LNCaP clone FGC (cell line): ENCODE data around the gene KCNJ18.
A peak's percentile ranks its signal among the peaks of the same experiment; 100 is the strongest.
"Not testable (repeated sequence)": the region's sequence is repeated elsewhere in the genome, so short reads cannot be mapped to it uniquely, and the experiment has no call there.

Experiments
- DNase-seq: peaks from one replicate; pipeline ENCODE4 v3.0.0-alpha.2; 2011; ENCODE audit warnings: low read depth
- H3K4me3 ChIP-seq: 2 replicates; pipeline ENCODE4 v1.5.1; 2011; ENCODE audit warnings: mild to moderate bottlenecking, low read depth, low read length, control low read depth

KCNJ18 gene

DNA sequence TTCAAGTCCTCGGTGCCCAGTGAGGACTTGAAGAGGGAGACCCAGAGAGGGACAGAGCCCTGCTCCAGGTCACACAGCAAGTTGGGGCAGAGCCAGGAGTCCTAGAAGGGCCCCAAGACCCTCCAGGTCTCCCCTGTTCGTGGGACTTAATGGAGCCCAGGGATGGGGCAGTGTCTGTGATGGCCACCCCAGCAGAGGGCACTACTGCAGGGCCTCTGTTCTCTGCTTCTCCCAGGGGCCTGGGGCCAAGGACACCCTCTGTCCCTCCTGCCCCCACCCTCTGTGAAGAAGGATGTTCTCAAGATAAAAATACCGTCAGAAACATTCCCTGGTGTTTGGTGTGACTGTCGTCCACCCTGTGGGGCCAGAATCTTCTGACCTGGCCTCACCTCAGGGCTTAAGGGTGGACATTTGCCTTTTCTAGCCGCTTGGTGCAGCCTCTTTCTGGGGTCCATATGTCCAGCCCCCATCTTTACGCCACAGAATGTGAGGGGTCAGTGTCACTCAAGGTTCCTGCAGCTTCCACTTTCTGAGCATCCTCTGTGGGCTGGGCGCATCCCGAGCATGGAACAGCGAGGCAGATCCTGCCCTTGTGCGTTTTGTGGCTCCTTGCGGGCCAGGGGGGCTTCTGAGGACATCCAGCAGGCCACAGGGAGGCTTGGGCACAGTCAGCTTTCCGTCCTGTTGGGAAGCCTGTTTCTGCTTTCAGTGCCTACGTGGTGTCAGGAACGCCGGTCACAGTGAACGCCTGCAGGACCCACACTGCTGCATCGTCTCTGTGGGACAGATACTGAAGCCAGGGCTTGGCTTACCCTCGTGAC, at the start of gene KCNJ18:
KCNJ18 (plus strand) TSS at position 641 of the 821 bp plus-strand sequence. CDS start 10,264 bp downstream, outside the sequence.
- H3K4me3 ChIP-seq, DNase-seq: not testable (repeated sequence)

DNA sequence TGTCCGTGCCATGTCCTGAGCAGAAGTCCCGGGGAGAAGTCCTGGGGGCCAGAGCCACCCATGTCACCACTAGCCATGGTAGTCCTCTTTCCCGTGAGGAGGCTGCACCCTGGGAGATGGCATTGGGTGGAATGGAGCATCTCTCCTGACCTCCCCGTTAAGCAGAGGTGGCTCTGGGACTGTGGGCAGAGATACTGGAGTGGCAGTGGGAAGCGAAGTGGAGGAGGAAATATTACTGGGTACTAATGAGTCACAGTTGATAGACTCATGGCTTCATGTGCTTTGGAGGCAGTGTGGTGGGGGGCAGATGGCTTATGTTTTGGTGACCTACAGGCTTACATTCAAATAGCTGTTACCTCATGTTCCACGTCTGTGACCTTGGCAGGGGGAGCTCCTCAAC, 44.2 kb upstream of the KCNJ18 start:
- H3K4me3 ChIP-seq, DNase-seq: not testable (repeated sequence)

DNA sequence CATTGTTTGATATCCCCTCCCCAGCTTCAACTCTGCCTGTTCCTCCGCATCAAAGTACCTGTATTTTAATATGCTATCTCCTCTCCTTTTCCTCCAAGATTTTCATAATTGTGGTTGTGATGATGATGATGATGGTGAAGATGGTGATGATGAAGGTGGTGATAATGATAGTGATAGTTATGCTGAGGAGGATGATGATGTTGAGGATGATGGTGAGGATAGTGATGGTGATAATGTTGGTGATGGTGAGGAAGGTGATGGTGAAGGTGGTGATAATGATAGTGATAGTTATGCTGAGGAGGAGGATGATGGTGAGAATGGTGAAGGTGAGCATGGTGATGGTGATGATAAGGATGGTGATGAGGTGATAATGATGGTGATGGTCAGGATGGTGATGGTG, 42.3 kb upstream of the KCNJ18 start:
- DNase-seq, H3K4me3 ChIP-seq: not testable (repeated sequence)

DNA sequence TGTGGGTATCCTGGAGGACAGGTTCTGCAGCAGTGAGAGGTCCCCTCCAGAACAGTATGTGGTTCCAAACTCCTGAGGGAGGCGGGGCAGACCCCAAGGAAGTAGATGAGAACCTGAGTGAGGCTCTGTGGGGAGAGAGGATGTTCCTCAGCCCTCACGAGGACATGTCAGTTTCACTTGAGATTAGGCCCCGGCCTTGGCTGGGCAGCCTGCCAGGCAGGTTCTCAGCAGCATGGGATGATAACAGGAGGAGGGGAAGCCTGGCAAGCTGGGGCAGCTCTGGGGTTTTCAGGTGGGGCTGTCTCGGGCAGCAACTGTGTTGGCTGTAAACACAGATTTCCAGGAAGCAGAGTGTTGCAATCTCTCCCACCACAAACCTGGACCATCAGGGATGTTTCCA, 40.3 kb upstream of the KCNJ18 start:
- DNase-seq, H3K4me3 ChIP-seq: not testable (repeated sequence)

DNA sequence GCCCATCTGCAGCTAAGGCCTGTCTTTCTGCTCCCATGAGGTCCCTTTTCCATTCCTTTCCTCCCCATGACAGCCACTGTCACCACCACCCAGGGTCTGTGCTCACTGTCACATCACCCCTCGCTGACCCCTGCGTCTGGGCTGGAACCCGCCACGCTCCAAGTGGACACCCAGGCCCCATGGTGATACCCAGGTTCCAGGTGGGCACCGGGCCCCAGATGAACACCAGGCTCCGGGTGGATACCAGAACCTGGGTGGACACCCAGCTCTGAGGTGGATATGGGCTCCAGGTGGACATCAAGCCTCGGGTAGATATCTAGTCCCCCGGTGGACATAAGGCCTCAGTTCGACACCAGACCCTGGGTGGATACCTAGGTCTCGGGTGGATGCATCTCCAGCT, 39.1 kb upstream of the KCNJ18 start:
- not testable (repeated sequence) for DNase-seq, H3K4me3 ChIP-seq

DNA sequence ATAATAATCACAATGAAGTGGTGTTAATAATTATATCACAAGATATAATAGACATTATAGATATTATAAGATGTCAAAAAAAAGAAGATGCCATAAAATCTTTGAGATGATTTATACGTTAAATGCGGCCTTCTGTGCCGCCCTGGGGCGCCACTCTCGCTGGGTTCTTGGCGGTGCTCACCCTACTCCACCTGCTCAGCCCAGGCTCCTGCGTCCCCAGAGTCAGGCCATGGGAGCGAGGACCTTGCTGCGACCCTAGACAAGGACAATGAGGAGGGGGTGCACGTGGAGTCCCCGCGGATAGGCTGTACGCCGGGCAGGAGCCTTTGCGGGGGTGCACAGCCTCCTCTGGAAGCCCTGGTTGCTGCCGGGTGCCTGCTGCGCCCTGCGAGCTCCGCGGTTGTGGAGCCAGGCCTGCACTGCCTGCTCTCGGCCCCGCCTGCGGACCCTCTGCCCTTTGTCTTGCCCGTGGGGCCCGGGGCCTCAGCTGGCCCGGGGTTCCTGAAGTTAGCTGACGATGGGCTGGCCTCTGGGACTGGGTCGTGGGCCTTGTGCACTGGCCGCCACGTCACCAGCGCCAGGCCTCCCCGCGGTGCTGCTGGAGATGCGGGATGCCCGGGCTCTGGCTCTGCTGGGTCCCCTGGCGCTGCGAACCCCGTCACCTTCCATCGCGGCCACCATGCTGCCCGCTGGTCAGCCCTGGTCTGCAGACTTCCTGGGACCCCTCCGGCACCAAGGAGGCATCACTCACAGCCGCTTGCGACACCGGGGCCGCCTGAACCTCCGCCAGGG, 35.6 kb upstream of the KCNJ18 start:
- not testable (repeated sequence) for H3K4me3 ChIP-seq, DNase-seq

DNA sequence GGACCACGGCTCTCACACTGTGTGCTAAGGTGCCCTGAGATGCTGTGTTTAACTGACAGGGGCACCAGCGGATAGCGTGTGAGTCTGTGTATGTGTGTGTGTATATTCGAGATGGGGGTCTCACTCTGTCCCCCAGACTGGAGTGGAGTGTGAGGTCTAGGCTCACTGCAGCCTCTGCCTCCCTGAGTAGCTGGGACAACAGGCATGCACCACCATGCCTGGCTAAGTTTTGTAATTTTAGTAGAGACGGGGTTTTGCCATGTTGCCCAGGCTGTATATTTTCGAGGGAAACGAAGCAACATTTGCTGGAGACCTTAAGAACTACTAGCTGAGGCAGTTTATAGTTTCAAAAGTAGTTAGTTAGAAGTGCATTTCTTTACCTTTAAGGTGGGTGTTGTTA, 32.7 kb upstream of the KCNJ18 start:
- not testable (repeated sequence) for DNase-seq

DNA sequence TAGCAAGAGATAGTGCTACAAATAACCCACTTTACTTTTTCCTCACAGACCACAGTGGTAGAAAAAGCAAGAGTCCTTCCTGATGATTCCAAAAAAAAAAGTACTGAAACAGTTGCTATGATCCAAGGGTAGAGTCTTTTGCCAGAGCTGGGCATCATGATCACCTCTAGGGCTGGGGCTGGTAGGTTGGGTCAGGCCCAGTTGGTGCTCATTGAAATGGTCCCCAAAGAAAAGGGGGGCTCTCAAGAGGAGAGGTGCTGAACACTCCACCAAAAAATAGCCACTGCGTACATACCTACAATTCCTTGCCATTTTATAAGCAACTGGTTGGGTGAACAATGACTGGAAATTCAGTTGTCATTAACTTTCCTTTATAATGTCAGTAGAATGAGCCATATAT, 30.9 kb upstream of the KCNJ18 start:
- DNase-seq, H3K4me3 ChIP-seq: not testable (repeated sequence)

More for the DNA sequence above, 32.7 kb upstream of the KCNJ18 start:
- not testable (repeated sequence) for H3K4me3 ChIP-seq

DNA sequence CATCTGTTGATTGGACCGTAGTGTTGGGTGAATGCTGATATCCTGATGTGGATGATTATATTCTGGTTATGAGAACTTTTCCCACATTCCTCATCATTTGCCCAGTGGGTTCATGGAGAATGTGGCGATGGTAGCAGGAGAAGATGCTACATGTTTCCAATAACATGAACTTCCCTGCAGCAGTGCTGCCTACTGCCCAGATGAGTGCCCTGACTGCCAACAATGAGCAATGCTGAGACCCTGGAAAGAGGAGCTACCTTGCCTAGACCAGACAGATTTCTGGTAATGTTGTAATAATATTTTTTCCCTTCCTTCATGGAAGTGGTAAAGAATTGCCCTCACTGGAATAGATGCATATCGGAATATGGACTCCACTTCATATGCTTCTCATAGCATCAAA, 29.2 kb upstream of the KCNJ18 start:
- not testable (repeated sequence) for DNase-seq

DNA sequence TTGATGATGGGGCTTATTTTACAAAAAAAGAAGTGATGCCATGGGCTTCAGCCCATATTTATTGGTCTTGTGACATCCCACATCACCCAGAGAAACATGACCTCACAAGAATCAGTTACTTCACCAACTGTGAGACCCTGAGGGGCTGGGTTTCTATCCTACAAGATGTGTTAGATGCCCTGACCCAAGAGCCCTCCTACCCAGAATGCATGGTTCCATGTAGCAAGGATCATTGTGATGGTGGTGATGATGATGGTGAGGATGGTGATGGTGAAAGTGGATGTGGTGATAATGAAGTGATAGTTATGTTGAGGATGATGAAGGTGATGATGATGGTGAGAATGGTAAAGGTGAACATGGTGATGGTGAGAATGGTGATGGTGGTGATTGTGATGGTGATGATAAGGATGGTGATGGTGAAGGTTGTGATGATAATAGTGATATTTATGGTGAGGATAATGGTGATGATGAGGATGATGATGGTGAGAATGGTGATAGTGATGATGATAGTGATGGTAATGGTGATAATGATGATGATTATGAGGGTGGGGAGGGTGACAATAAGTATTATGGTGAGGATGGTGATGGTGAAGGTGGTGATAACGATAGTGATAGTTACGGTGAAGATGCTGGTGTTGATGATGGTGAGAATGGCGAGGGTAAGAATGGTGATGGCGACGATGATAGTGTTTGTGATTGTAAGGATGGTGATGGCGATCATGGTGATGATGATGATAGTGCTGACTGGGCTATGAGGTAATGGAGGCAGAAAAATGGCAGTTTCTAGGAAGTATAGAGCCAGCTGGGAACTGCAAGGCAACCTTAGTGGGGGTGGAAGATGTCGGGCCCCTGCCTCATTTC, 28.5 kb upstream of the KCNJ18 start:
- H3K4me3 ChIP-seq, DNase-seq: not testable (repeated sequence)

More for the DNA sequence above, 29.2 kb upstream of the KCNJ18 start:
- not testable (repeated sequence) for H3K4me3 ChIP-seq

DNA sequence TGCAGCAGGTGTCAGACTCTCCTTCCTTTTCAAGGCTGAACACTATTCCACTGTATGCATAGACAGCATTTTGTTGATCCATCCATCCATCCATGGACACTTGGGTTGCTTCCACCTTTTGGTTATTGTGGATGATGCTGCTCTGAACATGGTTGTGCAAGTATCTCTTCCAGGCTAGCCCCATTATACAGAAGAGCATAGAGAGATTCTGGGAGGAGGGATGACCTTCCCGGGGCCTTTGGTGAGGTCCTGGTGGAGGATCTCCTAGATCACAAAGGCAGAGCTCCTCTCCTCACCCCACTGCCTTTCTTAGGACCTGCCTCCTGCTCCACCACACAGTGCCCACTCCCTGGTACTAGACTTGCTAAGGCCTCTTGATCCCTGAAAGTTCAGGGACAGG, 27.2 kb upstream of the KCNJ18 start:
- H3K4me3 ChIP-seq, DNase-seq: not testable (repeated sequence)

DNA sequence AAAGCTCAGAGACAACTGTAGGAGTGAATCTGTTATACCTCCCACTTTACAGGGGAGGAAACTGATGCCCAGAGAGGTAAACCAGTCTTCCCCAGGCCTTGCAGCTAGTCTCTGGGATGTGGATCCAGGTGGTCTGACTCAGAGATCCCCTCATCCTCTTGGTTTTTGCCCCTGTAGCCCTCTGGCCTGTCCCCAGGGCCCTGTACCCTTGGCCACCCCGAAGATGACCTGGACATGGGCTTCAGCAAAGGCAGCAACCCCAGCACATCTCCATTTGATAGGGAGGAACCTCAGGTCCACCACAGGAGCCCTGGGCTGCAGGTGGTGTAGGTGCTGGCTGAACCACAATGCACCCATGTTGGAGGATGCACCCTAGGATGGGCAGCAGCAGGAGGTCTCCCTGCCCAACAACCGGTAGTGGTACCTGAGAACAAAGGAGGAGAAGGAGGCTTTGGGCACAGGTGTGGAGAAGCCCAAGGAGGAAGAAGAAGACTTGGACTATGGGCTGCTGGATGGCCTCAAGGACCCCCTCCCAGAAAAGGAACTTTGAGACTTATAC, 26.3 kb upstream of the KCNJ18 start:
- not testable (repeated sequence) for H3K4me3 ChIP-seq, DNase-seq

DNA sequence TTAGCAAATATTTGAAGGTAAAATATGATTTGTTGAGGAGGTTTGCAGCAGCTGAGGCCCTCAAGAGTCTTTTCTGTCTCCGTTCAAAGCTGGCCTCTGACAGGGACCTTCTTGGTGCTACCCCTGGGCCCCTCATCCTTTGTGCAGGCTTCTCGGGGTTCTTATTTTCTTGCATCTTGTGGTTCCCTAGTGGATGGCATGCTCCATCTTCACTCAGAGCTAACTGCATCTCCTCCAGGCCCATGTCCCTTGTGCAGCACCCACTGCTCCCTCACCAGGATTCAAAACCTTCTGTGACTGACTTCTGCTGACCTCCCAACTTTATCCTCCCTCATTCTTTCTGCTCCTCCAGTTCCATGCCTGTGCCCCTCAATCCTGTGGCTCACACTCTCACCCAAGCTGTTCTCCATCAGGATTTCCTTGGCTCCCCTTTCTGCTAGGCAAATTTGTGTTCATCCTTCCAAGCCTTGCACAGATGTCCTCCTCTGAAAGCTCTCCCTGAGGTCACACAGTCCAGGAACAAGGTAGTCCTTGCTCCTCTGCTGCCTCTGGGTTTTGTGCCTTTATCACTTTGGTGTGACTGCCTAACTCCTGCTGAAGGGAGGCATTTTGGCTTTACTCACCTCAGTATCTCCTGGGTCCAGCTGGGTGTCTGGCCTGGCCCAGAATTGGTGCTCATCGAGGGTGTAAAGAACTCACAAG, 25.5 kb upstream of the KCNJ18 start:
- not testable (repeated sequence) for H3K4me3 ChIP-seq
- DNase-seq, result peak; percentile 18

DNA sequence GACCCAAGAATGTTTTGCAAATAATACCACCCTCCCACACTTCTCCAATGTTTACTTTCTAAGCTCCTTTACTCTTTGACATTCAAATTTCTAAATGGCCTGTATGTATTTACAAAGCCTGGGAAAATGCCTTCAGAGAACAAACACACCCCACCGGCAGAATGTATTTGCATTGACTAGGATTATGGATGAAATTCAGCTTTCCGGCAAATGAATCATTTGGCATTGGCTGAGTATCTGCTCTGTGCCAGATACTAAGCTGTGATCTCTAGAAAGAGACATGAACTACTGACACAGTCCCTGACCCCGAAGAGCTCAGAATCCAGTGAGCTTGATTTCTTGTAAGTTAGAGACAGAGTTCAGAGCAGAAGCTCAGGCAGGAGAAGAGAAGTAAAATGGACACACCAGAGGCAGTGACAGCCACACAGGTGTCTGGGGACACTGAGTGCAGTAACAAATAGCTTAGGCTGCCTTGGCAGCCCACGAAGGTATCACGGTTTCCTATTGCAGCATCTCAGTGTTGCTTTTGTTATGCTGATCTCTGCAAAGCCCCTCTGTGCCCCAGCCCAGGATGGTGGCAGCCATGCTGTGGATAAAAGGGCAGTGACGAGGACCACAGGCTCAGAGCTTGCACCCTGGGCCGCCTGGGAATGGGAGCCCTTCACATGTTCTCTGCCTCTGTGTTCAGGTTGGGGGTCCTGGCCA, 24.8 kb upstream of the KCNJ18 start:
- H3K4me3 ChIP-seq, result not testable (repeated sequence)
- peak; percentile 81 for DNase-seq

DNA sequence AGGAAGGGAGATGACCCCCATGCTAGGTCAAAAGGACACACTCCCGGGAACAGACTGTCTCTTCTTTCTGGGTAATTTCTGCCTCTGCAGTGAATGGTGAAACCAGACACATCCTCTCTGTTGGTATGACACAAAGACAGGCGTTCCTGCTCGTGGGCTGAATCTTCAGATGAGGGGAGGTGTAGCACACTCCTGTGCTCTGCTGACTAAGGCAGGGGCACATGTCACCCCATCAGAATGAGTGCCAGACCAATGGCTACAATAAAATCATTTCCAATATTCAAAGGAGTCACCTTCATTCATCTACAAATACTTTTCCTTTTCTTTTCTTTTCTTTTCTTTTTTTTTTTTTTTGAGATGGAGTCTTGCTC, 24.2 kb upstream of the KCNJ18 start:
- not testable (repeated sequence) for DNase-seq, H3K4me3 ChIP-seq

DNA sequence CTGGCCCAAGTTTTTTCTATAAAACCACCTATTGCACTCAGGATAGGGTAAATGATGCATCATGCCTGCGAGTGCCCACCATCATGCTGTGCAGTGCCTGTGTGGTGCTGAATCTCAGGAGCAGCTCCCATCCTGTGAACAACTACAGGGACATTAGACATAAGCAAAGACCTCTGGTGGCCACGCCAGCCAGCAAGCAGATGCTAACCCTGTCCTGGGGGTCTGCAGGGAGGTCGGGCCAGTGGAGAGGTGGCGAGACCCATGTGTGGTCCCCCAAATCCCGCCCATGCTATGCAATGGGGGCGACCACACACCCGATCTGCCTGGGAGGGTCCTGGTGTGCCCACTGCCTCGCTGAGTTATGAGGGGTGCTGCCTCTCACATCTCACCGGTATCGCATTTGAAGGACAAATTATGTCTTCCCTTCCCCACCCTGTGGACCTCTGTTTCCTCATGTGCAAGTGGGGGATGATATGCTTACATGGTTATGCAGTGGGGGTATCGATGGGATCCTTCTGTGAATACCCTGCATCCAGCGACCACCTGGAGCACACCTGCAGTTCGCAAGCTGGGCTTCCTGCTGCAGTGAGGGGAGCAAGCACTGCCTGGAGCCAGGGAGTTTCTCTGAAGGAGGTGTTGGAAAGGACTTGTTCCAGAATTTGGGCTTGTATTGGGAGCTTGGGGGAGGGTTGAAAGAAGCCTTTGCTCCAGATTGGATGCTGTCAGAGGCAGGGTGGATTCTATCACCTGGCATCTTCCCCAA, 23.4 kb upstream of the KCNJ18 start:
- not testable (repeated sequence) for H3K4me3 ChIP-seq, DNase-seq
